Head of caudate nucleus (tissue), 42 donors: ENCODE results near the gene RERG.

Experiments
- DNase-seq, 42 donors: peaks; one replicate each; pipeline versions ENCODE4 v3.0.0 to v3.0.0-alpha.2; 2020 to 2021; ENCODE audit warnings: mixed read lengths in 7 of 42
- intact Hi-C: fragments of 100-400 bp; cut with DNase I; formaldehyde crosslinking; loops from one replicate; pipeline ENCODE4 v1.15.0; 2022

Gene RERG

GRCh38 chr12:15163030-15163976, 57.9 kb downstream of the RERG start:
- no peak for DNase-seq
- intact Hi-C loops: no loop called here

- intact Hi-C loops: no loop called here
- DNase-seq: no peak
Observed at GRCh38 chr12:15158083-15158482, 63.1 kb downstream of the RERG start.

- DNase-seq: no peak
- intact Hi-C loops: no loop called here
Observed at GRCh38 chr12:15157269-15157671, 63.9 kb downstream of the RERG start.

GRCh38 chr12:15155271-15155670, 65.9 kb downstream of the RERG start:
- intact Hi-C loops: no loop called here
- peak in 7 of 42 donors; percentile 15 to 61 (median 34) for DNase-seq

GRCh38 chr12:15154103-15154502, 67.1 kb downstream of the RERG start:
- intact Hi-C loops: loop anchor here (5.0 kb wide), 1 partner anchor 68 kb away; the partner anchor contains the start of gene RERG
- DNase-seq: no peak

- intact Hi-C loops: loop anchor here (5.0 kb wide), 1 partner anchor 69 kb away; the partner anchor contains the start of gene RERG
- DNase-seq: no peak
Observed at GRCh38 chr12:15152868-15153267, 68.3 kb downstream of the RERG start.

GRCh38 chr12:15152456-15152855, 68.8 kb downstream of the RERG start:
- intact Hi-C loops: loop anchor here (5.0 kb wide), 1 partner anchor 70 kb away; the partner anchor contains the start of gene RERG
- no peak for DNase-seq

GRCh38 chr12:15151161-15152091, 69.8 kb downstream of the RERG start:
- peak in 7 of 42 donors; percentile 17 to 63 (median 42) for DNase-seq
- intact Hi-C loops: loop anchor here (5.0 kb wide), 1 partner anchor 71 kb away; the partner anchor contains the start of gene RERG

GRCh38 chr12:15146585-15146984, 74.6 kb downstream of the RERG start:
- intact Hi-C loops: no loop called here

GRCh38 chr12:15143467-15143866, 77.8 kb downstream of the RERG start:
- intact Hi-C loops: no loop called here
- no peak for DNase-seq

More at GRCh38 chr12:15146585-15146984, 74.6 kb downstream of the RERG start:
- peak in 1 of 42 donors; percentile 19 for DNase-seq

GRCh38 chr12:15142711-15143110, 78.5 kb downstream of the RERG start:
- intact Hi-C loops: no loop called here
- DNase-seq: no peak

- intact Hi-C loops: no loop called here
- no peak for DNase-seq
Observed at GRCh38 chr12:15131431-15131830, 89.8 kb downstream of the RERG start.

GRCh38 chr12:15130541-15130940, 90.7 kb downstream of the RERG start:
- intact Hi-C loops: no loop called here

GRCh38 chr12:15123401-15123800, 97.8 kb downstream of the RERG start:
- no peak for DNase-seq
- intact Hi-C loops: no loop called here

More at GRCh38 chr12:15130541-15130940, 90.7 kb downstream of the RERG start:
- no peak for DNase-seq

GRCh38 chr12:15122344-15122743, 98.9 kb downstream of the RERG start:
- intact Hi-C loops: no loop called here
- DNase-seq: no peak

GRCh38 chr12:15118955-15119354, 102.3 kb downstream of the RERG start:
- peak in 2 of 42 donors; percentile 7 to 59 for DNase-seq
- intact Hi-C loops: no loop called here

- intact Hi-C loops: no loop called here
- DNase-seq: no peak
Observed at GRCh38 chr12:15116983-15117382, 104.2 kb downstream of the RERG start.

GRCh38 chr12:15116086-15116485, 105.1 kb downstream of the RERG start:
- peak in 37 of 42 donors; percentile 6 to 77 (median 46) for DNase-seq
- intact Hi-C loops: no loop called here

GRCh38 chr12:15115434-15115833, 105.8 kb downstream of the RERG start:
- intact Hi-C loops: no loop called here
- DNase-seq: no peak
